VCaP (cell line): ENCODE measurements around the gene RPS19BP1.

Experiments
- H3K27ac ChIP-seq: fragments of 450-650 bp; 2 replicates; pipeline ENCODE4 v1.5.1; 2017
- CTCF ChIP-seq: fragments of 450-650 bp; conservative IDR thresholded peaks from 2 replicates; pipeline ENCODE4 v1.5.1; 2017; ENCODE audit warnings: mild to moderate bottlenecking, moderate library complexity

RPS19BP1 gene

GRCh38 chr22:39526736-39527171, 5.8 kb downstream of the RPS19BP1 start:
- H3K27ac ChIP-seq: peak overlapping the region; percentile 98
- no peak for TF ChIP-seq CTCF

GRCh38 chr22:39525658-39525975, 6.9 kb downstream of the RPS19BP1 start:
- peak overlapping the region; percentile 98 for H3K27ac ChIP-seq
- no peak for TF ChIP-seq CTCF

GRCh38 chr22:39524753-39525657, 7.5 kb downstream of the RPS19BP1 start:
- TF ChIP-seq CTCF: no peak
- peak overlapping the region; percentile 98 for H3K27ac ChIP-seq

GRCh38 chr22:39524089-39524752, 8.3 kb downstream of the RPS19BP1 start:
- peak overlapping the region; percentile 98 for H3K27ac ChIP-seq
- TF ChIP-seq CTCF: no peak

GRCh38 chr22:39522567-39523300, 9.8 kb downstream of the RPS19BP1 start:
- H3K27ac ChIP-seq: peak overlapping the region; percentile 98
- no peak for TF ChIP-seq CTCF

- H3K27ac ChIP-seq: peak overlapping the region; percentile 98
These were observed 10.5 kb downstream of the RPS19BP1 start for GRCh38 chr22:39522091-39522490.

- H3K27ac ChIP-seq: peak overlapping the region; percentile 98
These were observed 11.3 kb downstream of the RPS19BP1 start for GRCh38 chr22:39521106-39521885.
